ENCODE results near the gene RBM17. TPM values are rescaled to one million over a fixed set of nuclear protein-coding genes. Genes with fewer than 3 reads are reported as not detected.

Gene RBM17
- total RNA-seq, 2 donors from 2014 or later, result 40.5 to 59.2 TPM

DNA sequence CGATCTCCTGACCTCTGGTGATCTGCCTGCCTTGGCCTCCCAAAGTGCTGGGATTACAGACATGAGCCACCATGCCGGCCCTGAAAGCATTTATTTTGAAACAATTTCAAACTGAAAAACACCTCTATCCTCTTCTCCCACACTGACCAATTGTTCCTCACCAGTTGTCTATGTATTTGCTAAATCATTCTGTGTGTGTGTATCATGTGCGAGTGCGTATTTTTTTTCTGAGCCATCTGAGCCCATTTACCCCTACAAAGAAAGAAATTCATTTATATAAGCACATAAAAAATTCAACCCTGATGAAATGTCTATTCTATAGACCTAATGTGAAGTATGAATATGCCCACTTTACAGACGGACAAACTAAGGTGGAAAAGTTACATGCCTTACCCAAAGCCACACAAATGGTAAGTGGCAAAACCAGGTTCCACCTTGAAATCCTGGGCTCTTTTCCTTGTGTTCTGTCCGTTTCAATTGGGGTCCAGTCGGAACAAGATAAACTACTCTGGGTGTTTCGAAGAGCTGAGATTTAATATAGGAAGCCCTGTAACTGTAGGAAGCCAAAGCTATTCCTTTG is 46.8 kb downstream of the RBM17 start:
- DNase-seq (ENCODE audit: low spot score), result no peak
- WGBS, result 91% methylated on average over 8 of the region's 8 CpGs
- H3K4me1 ChIP-seq (replicated peaks), result no peaks in the 10 kb centered on the region
- TF ChIP-seq POLR2A (IDR thresholded peaks at IDR 0.05), result no peak
- no peaks in the 10 kb centered on the region for H3K27me3 ChIP-seq (replicated peaks; ENCODE audit: insufficient read depth)
- no peak overlapping the region for H3K27ac ChIP-seq
- no peaks in the 10 kb centered on the region for H3K36me3 ChIP-seq
- intact Hi-C loops (cut with DNase I), result no loop called here
- no peaks in the 10 kb centered on the region for H3K9me3 ChIP-seq
- H3K4me3 ChIP-seq, result no peak overlapping the region

DNA sequence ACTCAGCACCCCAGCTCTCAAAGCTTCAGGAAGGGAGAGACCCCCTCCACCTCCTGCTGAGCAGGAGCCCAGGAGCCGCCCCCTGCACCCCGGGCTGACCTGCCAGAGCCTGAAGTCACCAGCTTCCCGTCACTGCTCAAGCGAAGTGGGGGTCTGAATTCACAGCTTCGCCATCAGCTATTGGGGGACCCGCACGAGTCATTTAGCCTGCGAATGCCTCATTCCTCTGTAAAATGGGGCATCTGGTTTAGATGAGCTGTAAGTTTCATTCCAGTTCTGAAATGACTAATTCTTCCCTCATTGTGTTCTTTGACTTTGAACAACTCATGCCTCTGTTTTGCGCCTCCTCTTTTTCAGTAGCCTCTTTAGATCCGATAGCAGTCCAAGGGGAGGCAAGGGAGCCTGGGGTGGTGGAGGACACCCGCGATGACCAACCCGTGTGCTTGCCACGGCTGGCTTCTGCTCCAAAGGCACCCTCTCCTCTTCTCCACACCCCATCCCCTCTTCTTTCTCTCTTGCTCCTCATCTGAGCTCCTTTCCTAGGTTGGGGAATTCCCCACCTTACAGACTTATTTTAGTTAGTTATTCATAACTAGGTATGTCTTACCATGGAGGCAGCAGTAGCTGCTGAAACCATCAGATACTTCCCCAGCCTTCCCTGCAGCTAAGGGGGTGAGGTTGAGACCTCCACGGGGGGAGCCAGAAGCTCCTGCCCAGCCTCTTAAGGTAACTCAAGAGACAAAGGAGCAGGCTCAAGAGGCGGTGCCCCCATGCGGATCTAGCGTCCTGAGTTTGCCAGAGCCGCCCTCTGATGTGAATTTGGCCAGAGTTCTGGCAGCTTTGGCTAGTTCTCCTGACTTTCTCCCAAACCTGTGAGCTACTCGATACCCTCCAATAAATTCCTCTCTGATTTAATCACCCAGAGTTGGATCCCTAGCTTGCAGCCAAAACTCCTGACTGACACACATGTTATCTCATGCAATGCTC is 47.7 kb downstream of the RBM17 start:
- TF ChIP-seq CTCF (IDR thresholded peaks at IDR 0.05) (no peak), POLR2AphosphoS5 (IDR thresholded peaks at IDR 0.05) (no peak), POLR2A (IDR thresholded peaks at IDR 0.05) (no peak)
- DNase-seq (ENCODE audit: low spot score), result no peak
- no peak overlapping the region for H3K27ac ChIP-seq
- intact Hi-C loops (cut with DNase I), result no loop called here
- no peak overlapping the region for H3K4me3 ChIP-seq
- H3K4me1 ChIP-seq (replicated peaks), result no peaks in the 10 kb centered on the region
- H3K27me3 ChIP-seq (replicated peaks; ENCODE audit: insufficient read depth), result no peaks in the 10 kb centered on the region
- H3K36me3 ChIP-seq, result no peaks in the 10 kb centered on the region
- WGBS, result 51% methylated on average over 20 of the region's 20 CpGs
- H3K9me3 ChIP-seq, result no peaks in the 10 kb centered on the region

DNA sequence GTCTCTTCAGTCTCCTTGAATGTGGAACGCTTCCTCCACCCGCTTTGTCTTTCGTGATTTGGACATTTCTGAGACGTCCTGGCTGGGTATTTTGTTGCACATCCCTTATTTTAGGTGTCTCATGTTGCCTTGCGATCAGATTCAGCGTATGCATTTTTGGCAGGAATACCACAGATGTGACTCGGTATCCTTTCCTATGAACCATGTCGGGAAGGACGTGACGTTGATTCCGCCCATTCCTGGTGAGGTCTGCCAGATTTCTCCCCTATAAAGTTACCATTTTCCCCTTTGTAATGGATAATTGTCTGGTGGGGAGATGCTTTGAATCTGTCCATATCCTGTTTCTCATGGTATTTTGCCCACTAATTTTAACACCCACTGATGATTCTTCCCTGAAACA is 49.6 kb downstream of the RBM17 start:
- no peak for TF ChIP-seq POLR2A (IDR thresholded peaks at IDR 0.05)
- no peak for TF ChIP-seq CTCF (IDR thresholded peaks at IDR 0.05)
- TF ChIP-seq POLR2AphosphoS5 (IDR thresholded peaks at IDR 0.05), result no peak
- H3K36me3 ChIP-seq, result no peaks in the 10 kb centered on the region
- no peak overlapping the region for H3K4me3 ChIP-seq
- DNase-seq (ENCODE audit: low spot score), result no peak
- WGBS, result 92% methylated on average over 11 of the region's 11 CpGs
- no peaks in the 10 kb centered on the region for H3K27me3 ChIP-seq (replicated peaks; ENCODE audit: insufficient read depth)
- intact Hi-C loops (cut with DNase I), result no loop called here
- H3K9me3 ChIP-seq, result no peaks in the 10 kb centered on the region
- no peak overlapping the region for H3K27ac ChIP-seq
- H3K4me1 ChIP-seq (replicated peaks), result no peaks in the 10 kb centered on the region

DNA sequence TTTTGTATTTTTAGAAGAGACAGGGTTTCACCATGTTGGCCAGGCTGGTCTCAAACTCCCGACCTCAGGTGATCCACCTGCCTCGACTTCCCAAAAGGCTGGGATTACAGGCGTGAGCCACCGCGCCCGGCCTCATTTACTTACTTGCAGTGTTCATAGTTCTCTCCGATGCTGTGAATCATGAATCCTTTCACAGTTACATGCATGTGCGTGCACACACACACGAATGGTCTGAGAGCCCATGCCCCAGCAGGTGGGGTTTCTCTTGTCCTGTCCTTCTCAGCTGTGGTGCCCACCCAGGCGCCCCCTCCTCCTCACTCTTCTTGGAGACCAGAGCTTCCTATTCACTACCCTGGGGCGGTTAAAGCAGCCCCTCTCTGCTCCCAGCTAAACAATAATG is 50.6 kb downstream of the RBM17 start:
- no peak overlapping the region for H3K27ac ChIP-seq
- intact Hi-C loops (cut with DNase I), result no loop called here
- H3K9me3 ChIP-seq, result no peaks in the 10 kb centered on the region
- TF ChIP-seq CTCF (IDR thresholded peaks at IDR 0.05), result no peak
- no peak for TF ChIP-seq POLR2A (IDR thresholded peaks at IDR 0.05)
- TF ChIP-seq POLR2AphosphoS5 (IDR thresholded peaks at IDR 0.05), result no peak
- no peak overlapping the region for H3K4me3 ChIP-seq
- H3K27me3 ChIP-seq (replicated peaks; ENCODE audit: insufficient read depth), result no peaks in the 10 kb centered on the region
- 91% methylated on average over 11 of the region's 11 CpGs for WGBS
- H3K36me3 ChIP-seq, result no peaks in the 10 kb centered on the region
- DNase-seq (ENCODE audit: low spot score), result no peak
- no peaks in the 10 kb centered on the region for H3K4me1 ChIP-seq (replicated peaks)

DNA sequence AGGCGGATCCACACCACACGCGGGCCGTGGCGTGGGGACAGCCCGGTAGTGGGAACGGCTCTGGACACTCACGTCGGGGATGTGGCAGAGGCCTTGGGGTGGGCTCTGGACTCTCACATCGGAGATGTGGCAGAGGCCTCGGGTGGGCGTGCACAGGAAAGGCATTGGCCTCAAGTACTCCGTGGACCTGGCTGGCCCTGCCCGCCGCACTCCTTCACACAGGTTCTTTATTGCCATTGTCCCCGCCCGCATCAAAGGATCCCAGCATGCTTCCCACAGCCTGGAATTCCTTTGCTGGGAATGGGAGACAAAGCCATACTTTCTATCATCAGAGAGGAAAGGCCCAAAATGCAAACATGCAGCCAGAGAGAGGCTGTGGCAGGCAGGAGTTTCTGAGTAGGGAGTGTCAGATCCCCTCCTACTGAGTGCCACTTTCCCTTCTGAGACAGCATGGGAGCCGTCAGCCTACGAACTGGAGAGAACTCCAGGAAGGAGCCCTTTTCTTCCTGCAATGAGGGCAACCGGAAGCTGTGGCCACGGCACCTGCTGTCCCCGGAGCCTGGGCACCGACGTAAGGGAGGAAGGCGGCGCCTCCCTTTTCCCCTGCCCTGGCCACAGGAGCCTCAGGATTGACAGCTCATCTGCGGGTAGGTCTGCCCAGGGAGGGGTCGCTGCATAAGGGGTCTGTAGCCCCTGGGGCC is 51.5 kb downstream of the RBM17 start:
- 69% methylated on average over 27 of the region's 28 CpGs for WGBS

More for the DNA sequence above, 51.5 kb downstream of the RBM17 start:
- H3K9me3 ChIP-seq, result no peaks in the 10 kb centered on the region
- intact Hi-C loops (cut with DNase I), result no loop called here
- H3K27me3 ChIP-seq (replicated peaks; ENCODE audit: insufficient read depth), result no peaks in the 10 kb centered on the region
- TF ChIP-seq POLR2A (IDR thresholded peaks at IDR 0.05), result no peak
- no peak for TF ChIP-seq POLR2AphosphoS5 (IDR thresholded peaks at IDR 0.05)
- TF ChIP-seq CTCF (IDR thresholded peaks at IDR 0.05), result no peak
- H3K27ac ChIP-seq, result no peak overlapping the region
- H3K4me1 ChIP-seq (replicated peaks), result no peaks in the 10 kb centered on the region
- DNase-seq (ENCODE audit: low spot score), result no peak
- no peaks in the 10 kb centered on the region for H3K36me3 ChIP-seq
- no peak overlapping the region for H3K4me3 ChIP-seq
